ENCODE results near the gene PEF1.

- no peak for TF ChIP-seq ELF4 (IDR thresholded peaks at IDR 0.05)
- no peak for TF ChIP-seq ARNT (IDR thresholded peaks at IDR 0.05)
- TF ChIP-seq BHLHE40 (IDR thresholded peaks at IDR 0.05; ENCODE audit: borderline replicate concordance), result no peak
- TF ChIP-seq SP1 (IDR thresholded peaks at IDR 0.05), result no peak
- no peak for TF ChIP-seq SUZ12 (IDR thresholded peaks at IDR 0.05)
- no peak for TF ChIP-seq NFRKB (IDR thresholded peaks at IDR 0.05)
- TF ChIP-seq FOXM1 (IDR thresholded peaks at IDR 0.05; ENCODE audit: borderline replicate concordance), result no peak
- TF ChIP-seq FOXA1 (IDR thresholded peaks at IDR 0.05), result no peak
- no peak for TF ChIP-seq CTBP1 (IDR thresholded peaks at IDR 0.05; ENCODE audit: borderline replicate concordance)
- no peak for TF ChIP-seq TARDBP (IDR thresholded peaks at IDR 0.05)
- no peak for TF ChIP-seq ZNF384 (IDR thresholded peaks at IDR 0.05)
Measured at GRCh38 chr1:31646259-31646960, 1.7 kb upstream of the PEF1 start.
